Retinal pigment epithelial cell (primary cell): Measurements from ENCODE around the gene PITPNC1.

ENCODE experiments used
- DNase-seq: peaks from one replicate; pipeline ENCODE4 v3.0.0-alpha.2; 2010; ENCODE audit warnings: low read depth
- H3K4me3 ChIP-seq: 2 replicates; pipeline ENCODE4 v1.5.1; 2011; ENCODE audit warnings: mild to moderate bottlenecking, low read length, control low read depth, moderate library complexity
- CTCF ChIP-seq: conservative IDR thresholded peaks from 2 replicates; pipeline ENCODE4 v1.5.1; 2011; ENCODE audit warnings: low read depth, low read length, control low read depth, inconsistent platforms

Gene PITPNC1

GRCh38 chr17:67531291-67531690 is 154.2 kb downstream of the PITPNC1 start:
- TF ChIP-seq CTCF = no peak
- no peak for DNase-seq
- no peak overlapping the region for H3K4me3 ChIP-seq

- no peak for TF ChIP-seq CTCF
- no peak overlapping the region for H3K4me3 ChIP-seq
- no peak for DNase-seq
Measured at GRCh38 chr17:67532326-67532871, 155.3 kb downstream of the PITPNC1 start.

- TF ChIP-seq CTCF = no peak
- no peak overlapping the region for H3K4me3 ChIP-seq
- no peak for DNase-seq
Measured at GRCh38 chr17:67534941-67535340, 157.9 kb downstream of the PITPNC1 start.

GRCh38 chr17:67542219-67543114 is 165.4 kb downstream of the PITPNC1 start:
- DNase-seq = no peak
- no peak overlapping the region for H3K4me3 ChIP-seq
- no peak for TF ChIP-seq CTCF

GRCh38 chr17:67544364-67544955 is 167.4 kb downstream of the PITPNC1 start:
- DNase-seq = no peak
- no peak for TF ChIP-seq CTCF
- no peak overlapping the region for H3K4me3 ChIP-seq

- DNase-seq = no peak
- peak; percentile 20 for TF ChIP-seq CTCF
- H3K4me3 ChIP-seq = no peak overlapping the region
Measured at GRCh38 chr17:67546578-67547527, 169.8 kb downstream of the PITPNC1 start.
